Parathyroid adenoma (tissue), 2 donors: Measurements from ENCODE around the gene ZNF607.
A peak's percentile ranks its signal among the peaks of the same experiment; 100 is the strongest.

Experiments used
- H2AFZ ChIP-seq: fragments of 300-600 bp; sonication (generic); one replicate; pipeline ENCODE4 v1.7.0; 2017; ENCODE audit warnings: antibody characterized with exemption, mild to moderate bottlenecking
- H3K27ac ChIP-seq: fragments of 300-600 bp; sonication (generic); one replicate; pipeline ENCODE4 v1.7.0; 2017
- H3K27me3 ChIP-seq: fragments of 300-600 bp; sonication (generic); one replicate; pipeline ENCODE4 v1.7.0; 2017; ENCODE audit warnings: low read length; ENCODE audit not compliant: control insufficient read depth, insufficient read depth
- H3K36me3 ChIP-seq: fragments of 300-600 bp; sonication (generic); one replicate; pipeline ENCODE4 v1.7.0; 2017; ENCODE audit warnings: low read length; ENCODE audit not compliant: control insufficient read depth, insufficient read depth
- H3K4me1 ChIP-seq: fragments of 300-600 bp; sonication (generic); one replicate; pipeline ENCODE4 v1.7.0; 2017; ENCODE audit warnings: control low read depth
- H3K4me2 ChIP-seq: fragments of 300-600 bp; sonication (generic); one replicate; pipeline ENCODE4 v1.7.0; 2017; ENCODE audit warnings: low read length
- H3K4me3 ChIP-seq: fragments of 300-600 bp; sonication (generic); one replicate; pipeline ENCODE4 v1.7.0; 2017; ENCODE audit warnings: low read depth, low read length
- H3K79me2 ChIP-seq: fragments of 300-600 bp; sonication (generic); one replicate; pipeline ENCODE4 v1.7.0; 2017; ENCODE audit warnings: control low read depth
- H3K9ac ChIP-seq: fragments of 300-600 bp; sonication (generic); one replicate; pipeline ENCODE4 v1.7.0; 2017; ENCODE audit warnings: mild to moderate bottlenecking
- H3K9me3 ChIP-seq: fragments of 300-600 bp; sonication (generic); one replicate; pipeline ENCODE4 v1.7.0; 2017; ENCODE audit warnings: low read length; ENCODE audit not compliant: control insufficient read depth
- CTCF ChIP-seq: fragments of 300-600 bp; sonication (generic); IDR thresholded peaks from one replicate; pipeline ENCODE4 v1.7.0; 2017; ENCODE audit warnings: antibody characterized with exemption, mild to moderate bottlenecking
- donor health status: primary hyperparathyroidism.

ZNF607 gene

DNA sequence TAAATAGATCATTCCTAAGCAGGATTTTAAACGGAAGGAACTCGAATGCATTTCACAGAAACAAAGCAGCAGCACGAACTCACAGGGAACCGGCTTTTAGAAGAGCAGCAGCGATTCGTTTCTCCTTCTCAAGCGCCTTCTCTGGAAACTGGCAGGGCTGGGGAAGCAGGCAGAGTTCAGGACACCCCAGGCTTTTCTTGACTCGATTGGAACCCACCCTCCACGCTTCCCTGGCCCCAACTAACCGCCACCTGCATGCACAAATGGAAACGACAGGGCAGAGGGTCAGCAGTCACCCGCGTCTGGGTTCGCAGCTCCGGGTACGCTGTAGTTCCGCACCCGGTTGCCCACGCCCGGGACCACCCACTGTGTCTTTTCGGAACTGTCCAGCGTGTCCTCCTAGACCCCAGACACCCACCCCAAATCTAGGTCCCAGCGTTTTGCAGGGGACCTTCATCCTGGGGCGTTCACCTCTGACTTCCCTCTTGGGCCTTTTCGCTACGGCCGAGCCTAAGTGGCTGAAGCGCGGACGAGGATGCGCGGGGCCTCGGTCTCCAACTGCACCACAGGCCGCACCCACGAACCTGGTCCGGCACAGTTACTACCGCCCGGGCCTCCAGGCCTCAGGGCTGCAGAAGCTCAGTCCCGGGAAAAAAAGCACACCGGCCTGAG is 64.8 kb downstream of the ZNF607 start:
- Histone ChIP-seq H3K4me1 (peaks cover 3% of the 10 kb centered on the region), H3K9me3 (no peaks in the 10 kb centered on the region)
- TF ChIP-seq CTCF, result no peak

GRCh38 chr19:37654118-37654517 is 65.4 kb downstream of the ZNF607 start:
- H2AFZ ChIP-seq, result peak overlapping the region; percentile 82
- H3K27me3 ChIP-seq, result no peaks in the 10 kb centered on the region
- H3K79me2 ChIP-seq, result peaks cover 27% of the 10 kb centered on the region
- peak overlapping the region; percentile 89 for H3K4me3 ChIP-seq
- peak overlapping the region; percentile 92 for H3K27ac ChIP-seq
- H3K4me1 ChIP-seq, result peaks cover 3% of the 10 kb centered on the region
- no peaks in the 10 kb centered on the region for H3K36me3 ChIP-seq
- H3K4me2 ChIP-seq, result peak overlapping the region; percentile 86
- H3K9ac ChIP-seq, result peak overlapping the region; percentile 64
- TF ChIP-seq CTCF, result no peak
- H3K9me3 ChIP-seq, result no peaks in the 10 kb centered on the region

More for the DNA sequence above, 64.8 kb downstream of the ZNF607 start:
- Histone ChIP-seq H3K27ac (peak overlapping the region; percentile 92), H3K79me2 (peaks cover 20% of the 10 kb centered on the region), H3K4me2 (peak overlapping the region; percentile 86), H2AFZ (peak overlapping the region; percentile 82), H3K27me3 (no peaks in the 10 kb centered on the region), H3K4me3 (peak overlapping the region; percentile 89), H3K36me3 (no peaks in the 10 kb centered on the region), H3K9ac (peak overlapping the region; percentile 64)
